ENCODE measurements around the gene CCL24. TPM values are rescaled to one million over a fixed set of nuclear protein-coding genes. Genes with fewer than 3 reads are reported as not detected.
"Not testable (repeated sequence)": the region's sequence is repeated elsewhere in the genome, so short reads cannot be mapped to it uniquely, and the experiment has no call there.

The CCL24 gene
- total RNA-seq, 1 experiment from 2014 or later = not detected

- POLR2A ChIA-PET = no interaction called here
- Mint-ChIP-seq H3K27ac (no peak overlapping the region), H3K27me3 (ENCODE audit: low read depth) (no peaks in the 10 kb centered on the region; the same call in 1 of the 2 replicates), H3K4me3 (no peak overlapping the region), H3K36me3 (no peaks in the 10 kb centered on the region), H3K4me1 (no peaks in the 10 kb centered on the region), H3K9me3 (no peaks in the 10 kb centered on the region)
- DNase-seq (ENCODE audit: low spot score) (no peak), ATAC-seq (no peak)
- CTCF ChIA-PET = no interaction called here
- TF ChIP-seq E2F4 (CRISPR knock-in tag; IDR thresholded peaks at IDR 0.05; ENCODE audit: borderline replicate concordance, low read depth) (no peak), NFYB (CRISPR knock-in tag; conservative IDR thresholded peaks at IDR 0.05; ENCODE audit: low read depth) (no peak), MLX (CRISPR knock-in tag; IDR thresholded peaks at IDR 0.05) (no peak), ZNF121 (CRISPR knock-in tag; IDR thresholded peaks at IDR 0.05) (no peak), FOXJ3 (CRISPR knock-in tag; IDR thresholded peaks at IDR 0.05; ENCODE audit: borderline replicate concordance) (no peak), SP1 (CRISPR knock-in tag; conservative IDR thresholded peaks at IDR 0.05) (no peak), ZBTB21 (CRISPR knock-in tag; IDR thresholded peaks at IDR 0.05; ENCODE audit: borderline replicate concordance) (no peak), FOXP4 (CRISPR knock-in tag; IDR thresholded peaks at IDR 0.05) (no peak), OVOL2 (CRISPR knock-in tag; IDR thresholded peaks at IDR 0.05; ENCODE audit: borderline replicate concordance) (no peak), ATF2 (CRISPR knock-in tag; IDR thresholded peaks at IDR 0.05; ENCODE audit: borderline replicate concordance, low read depth) (no peak)
Measured at GRCh38 chr7:75847707-75848106, 34.1 kb upstream of the CCL24 start.

GRCh38 chr7:75845132-75845531 is 31.5 kb upstream of the CCL24 start:
- H3K27ac Mint-ChIP-seq; H3K9me3 Mint-ChIP-seq; DNase-seq (ENCODE audit: low spot score); H3K27me3 Mint-ChIP-seq (ENCODE audit: low read depth); ATAC-seq; POLR2A ChIA-PET; H3K4me1 Mint-ChIP-seq; H3K4me3 Mint-ChIP-seq; H3K36me3 Mint-ChIP-seq: not testable (repeated sequence)
- CTCF ChIA-PET = interaction anchor here (0.6 kb wide), 2 partner anchors 148 to 186 kb away, joined by 3 to 5 read pairs; no protein-coding TSS in a partner anchor

- Mint-ChIP-seq H3K27ac (no peak overlapping the region), H3K4me3 (no peak overlapping the region), H3K4me1 (no peaks in the 10 kb centered on the region), H3K36me3 (no peaks in the 10 kb centered on the region), H3K27me3 (ENCODE audit: low read depth) (no peaks in the 10 kb centered on the region; the same call in 1 of the 2 replicates), H3K9me3 (no peaks in the 10 kb centered on the region)
- ChIA-PET CTCF (no interaction called here), POLR2A (no interaction called here)
- TF ChIP-seq IRF2 (CRISPR knock-in tag; IDR thresholded peaks at IDR 0.05; ENCODE audit: borderline replicate concordance, low read depth) (no peak), MXD4 (CRISPR knock-in tag; IDR thresholded peaks at IDR 0.05; ENCODE audit: borderline replicate concordance) (no peak), USF2 (CRISPR knock-in tag; IDR thresholded peaks at IDR 0.05) (no peak), NFE2L1 (CRISPR knock-in tag; IDR thresholded peaks at IDR 0.05) (no peak), ZNF317 (CRISPR knock-in tag; IDR thresholded peaks at IDR 0.05; ENCODE audit: borderline replicate concordance, low read depth) (no peak), HMGA2 (CRISPR knock-in tag; IDR thresholded peaks at IDR 0.05) (no peak), FOXK1 (CRISPR knock-in tag; IDR thresholded peaks at IDR 0.05) (no peak), ATF2 (CRISPR knock-in tag; IDR thresholded peaks at IDR 0.05; ENCODE audit: borderline replicate concordance, low read depth) (no peak), ZNF121 (CRISPR knock-in tag; IDR thresholded peaks at IDR 0.05) (no peak), ZNF232 (CRISPR knock-in tag; IDR thresholded peaks at IDR 0.05) (no peak)
- ATAC-seq (no peak), DNase-seq (ENCODE audit: low spot score) (no peak)
Measured at GRCh38 chr7:75844158-75844557, 30.6 kb upstream of the CCL24 start.
